ENCODE results near the gene SLC16A5.
"Not testable (repeated sequence)": the region's sequence is repeated elsewhere in the genome, so short reads cannot be mapped to it uniquely, and the experiment has no call there.

SLC16A5 gene

DNA sequence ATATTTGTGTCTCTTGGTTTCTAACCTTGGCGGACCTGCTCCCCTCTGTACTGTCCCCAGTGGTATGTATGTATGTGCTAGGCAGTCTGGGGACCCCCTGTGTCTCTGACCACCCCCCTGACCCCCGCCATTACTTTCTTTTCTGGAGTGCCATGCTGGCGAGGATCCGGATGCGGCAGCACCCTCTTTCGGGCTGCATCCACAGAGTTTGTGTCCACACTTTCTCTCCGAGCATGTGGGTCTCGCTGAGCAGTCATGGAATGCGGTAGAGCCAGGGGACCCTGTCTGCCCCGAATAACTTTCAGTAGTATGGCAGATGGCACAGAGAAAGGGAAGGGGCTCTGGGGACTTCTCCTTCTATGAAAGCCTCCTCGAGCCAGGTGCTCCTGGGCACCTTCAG, 23.7 kb upstream of the SLC16A5 start:
- DNase-seq (ENCODE audit: low read depth in 2 of 2): no peak

DNA sequence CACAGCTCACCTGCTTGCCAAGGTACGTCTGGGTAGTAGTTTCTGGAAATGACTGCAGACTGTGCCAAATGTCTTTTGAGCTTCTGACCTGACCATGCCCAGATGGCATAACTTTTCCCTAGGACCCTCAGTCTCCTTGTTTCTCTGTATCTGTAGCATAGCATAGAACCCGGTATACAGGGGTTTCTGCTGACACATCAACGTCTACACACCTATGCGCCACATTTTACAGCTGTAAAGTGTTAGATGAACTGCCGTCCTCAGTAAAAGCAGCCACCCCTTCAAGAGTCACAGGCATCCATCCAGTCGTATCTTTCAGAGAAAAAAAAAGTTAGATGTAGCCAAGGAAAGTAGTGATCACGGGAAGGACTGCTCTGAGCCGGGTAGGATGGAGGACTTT, 23.3 kb upstream of the SLC16A5 start:
- no peak for DNase-seq (ENCODE audit: low read depth in 2 of 2)

DNA sequence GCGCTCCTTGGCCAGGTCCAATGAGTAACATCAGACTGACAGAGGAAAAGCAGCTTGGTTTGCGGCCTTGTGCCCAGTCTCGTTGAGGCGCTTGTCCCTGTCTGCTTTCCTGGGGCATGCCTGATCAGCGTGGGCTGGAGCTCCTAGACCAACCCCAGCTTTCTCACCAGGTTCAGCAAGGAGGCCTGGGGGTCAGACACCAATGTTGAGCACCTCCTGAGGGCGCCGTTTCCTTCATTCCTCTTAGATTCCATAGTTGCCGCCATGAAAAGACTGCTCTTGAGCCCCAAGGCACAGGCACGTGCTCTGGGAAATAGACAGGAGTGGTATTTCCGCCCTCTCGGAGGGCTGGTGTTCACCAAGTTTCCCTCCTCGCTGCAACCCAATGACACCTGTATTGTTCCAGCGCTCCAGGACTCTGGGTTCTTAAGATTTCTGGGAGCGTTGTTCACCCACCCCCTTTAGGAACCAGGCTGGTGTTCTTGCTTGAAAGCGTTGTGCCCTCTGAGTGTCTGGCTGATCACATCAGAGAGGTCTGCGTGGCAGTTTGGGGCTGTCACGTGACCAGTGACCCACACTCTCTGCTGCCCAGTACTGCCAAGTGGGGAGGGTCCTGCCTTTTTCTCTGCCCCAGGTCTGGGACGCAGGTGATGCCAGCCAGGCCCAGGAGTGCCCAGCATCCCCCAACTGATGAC, 22.7 kb upstream of the SLC16A5 start:
- DNase-seq (ENCODE audit: low read depth in 2 of 2): no peak

DNA sequence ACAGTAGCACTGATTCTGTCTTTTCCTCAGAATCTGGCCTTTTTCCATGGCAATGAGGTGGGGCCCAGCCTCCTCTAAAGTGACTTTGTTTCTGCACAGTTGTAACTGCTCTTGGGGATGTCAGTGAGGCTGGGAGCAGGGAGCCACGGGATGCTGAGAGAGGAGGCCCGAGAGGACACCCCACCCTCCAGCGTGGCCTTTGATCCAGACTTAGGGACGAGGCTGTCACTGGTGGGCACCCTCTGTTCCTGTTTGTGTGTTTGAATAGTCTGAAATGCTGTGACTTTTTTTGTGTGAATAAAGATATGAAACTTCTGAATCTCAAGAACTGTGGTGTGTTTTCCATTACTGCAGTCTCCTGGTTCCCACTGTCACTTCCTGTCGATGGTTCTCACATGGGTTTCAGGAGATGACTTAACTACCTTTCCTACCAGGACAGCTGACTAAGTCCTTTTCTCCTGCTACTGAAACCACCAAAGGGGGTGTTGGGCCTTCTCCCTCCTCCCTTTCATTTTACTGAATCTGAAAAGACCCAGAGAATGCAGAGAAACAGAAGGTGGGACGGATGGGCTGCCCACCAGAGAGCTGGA, 22.1 kb upstream of the SLC16A5 start:
- DNase-seq (ENCODE audit: low read depth in 2 of 2): no peak

DNA sequence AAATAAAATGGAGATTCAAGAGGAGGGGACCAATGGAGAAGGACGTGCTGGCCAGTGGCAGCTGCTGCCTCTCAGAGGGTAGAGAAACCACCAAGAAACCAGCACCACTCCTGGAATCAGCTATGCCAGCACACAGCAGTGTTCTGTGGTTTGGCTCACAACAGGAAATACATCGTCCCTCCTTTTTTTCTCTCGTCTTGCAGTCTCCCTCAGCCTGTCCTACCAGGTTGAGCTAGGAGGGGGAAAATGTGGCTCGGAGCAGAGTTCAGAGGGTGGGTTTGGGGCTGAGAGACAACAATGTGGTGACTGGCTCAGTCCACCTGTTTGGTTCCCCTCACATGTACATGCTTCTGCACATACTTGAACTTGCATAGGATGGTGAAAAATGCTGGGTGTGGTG, 19.9 kb upstream of the SLC16A5 start:
- DNase-seq (ENCODE audit: low read depth in 2 of 2): no peak

DNA sequence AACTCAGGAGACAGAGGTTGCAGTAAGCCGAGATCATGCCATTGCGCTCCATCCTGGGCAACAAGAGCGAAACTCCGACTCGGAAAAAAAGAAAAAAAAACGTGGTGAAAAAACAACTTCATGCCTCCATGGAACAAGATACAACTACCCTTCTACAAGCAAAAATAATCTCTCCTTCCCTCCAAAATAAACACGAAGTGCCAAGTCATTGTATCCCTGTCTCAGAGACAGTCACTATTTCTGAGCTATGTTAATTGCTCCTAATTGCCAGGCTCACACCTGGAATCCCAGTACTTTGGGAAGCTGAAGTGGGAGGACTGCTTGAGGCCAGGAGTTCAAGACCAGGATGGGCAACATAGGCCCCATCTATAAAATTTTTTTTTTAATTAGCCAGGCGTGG, 19.0 kb upstream of the SLC16A5 start:
- no peak for DNase-seq (ENCODE audit: low read depth in 2 of 2)

DNA sequence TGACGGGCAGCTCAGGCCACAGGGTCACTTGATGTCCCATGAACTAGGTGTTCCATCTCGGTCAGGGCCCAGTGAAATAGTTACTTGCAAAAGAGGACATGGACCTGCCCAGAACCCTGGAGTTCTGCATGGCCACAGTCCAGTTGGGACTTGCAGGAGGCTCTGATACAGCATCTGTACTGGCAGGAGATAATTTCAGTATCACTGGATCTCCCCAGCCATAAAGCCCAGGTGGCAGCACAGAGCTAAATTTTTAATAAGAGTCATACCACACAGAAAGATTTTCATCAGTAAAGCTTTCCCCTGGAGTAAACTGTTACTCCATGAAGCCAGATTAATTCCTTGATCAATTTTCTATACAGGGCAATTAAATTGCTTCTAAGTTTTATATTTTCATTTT, 18.0 kb upstream of the SLC16A5 start:
- no peak for DNase-seq (ENCODE audit: low read depth in 2 of 2)

DNA sequence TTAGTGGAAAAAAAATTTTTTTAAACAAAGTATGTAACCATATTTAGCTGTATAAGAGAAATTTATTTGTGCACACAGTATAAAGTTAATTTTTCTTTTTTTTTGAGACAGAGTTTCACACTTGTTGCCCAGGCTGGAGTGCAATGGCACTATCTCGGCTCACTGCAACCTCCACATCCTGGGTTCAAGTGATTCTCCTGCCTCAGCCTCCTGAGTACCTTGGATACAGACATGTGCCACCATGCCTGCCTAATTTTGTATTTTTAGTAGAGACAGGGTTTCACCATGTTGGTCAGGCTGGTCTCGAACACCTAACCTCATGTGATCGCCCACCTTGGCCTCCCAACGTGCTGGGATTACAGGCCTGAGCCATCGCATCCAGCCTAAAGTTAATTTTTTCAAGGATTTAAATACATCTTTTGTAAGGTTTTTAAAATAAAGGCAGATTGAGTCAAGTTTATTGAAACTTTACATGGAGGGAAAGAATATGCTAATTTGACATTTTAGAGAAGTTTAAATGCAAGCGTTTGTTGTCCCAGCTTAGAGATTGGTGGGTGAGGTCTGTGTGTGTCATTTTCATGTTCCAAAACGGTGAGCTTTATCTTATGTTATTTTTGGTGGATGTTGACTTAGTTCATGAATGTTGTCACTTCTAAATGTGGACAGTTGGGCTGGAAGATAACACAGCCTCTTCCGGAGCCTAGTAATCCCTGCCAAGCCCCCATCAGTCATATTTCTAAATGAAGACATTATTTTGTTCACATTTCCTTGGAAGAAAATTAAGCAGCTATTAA, 16.1 kb upstream of the SLC16A5 start:
- not testable (repeated sequence) for DNase-seq (ENCODE audit: low read depth in 2 of 2)

DNA sequence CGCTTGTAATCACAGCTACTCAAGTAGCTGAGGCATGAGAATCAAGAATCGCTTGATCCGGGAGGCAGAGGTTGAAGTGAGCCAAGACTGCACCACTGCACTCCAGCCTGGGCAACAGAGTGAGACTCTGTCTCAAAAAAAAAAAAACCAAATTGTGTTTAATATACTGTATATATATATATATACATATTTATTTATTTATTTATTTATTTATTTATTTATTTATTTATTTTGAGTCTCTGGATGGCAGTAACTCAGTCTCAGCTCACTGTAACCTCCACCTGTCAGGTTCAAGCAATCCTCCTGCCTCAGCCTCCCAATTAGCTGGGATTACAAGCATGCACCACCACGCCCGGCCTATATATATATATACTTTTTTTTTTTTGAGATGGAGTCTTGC, 14.8 kb upstream of the SLC16A5 start:
- not testable (repeated sequence) for DNase-seq (ENCODE audit: low read depth in 2 of 2)

DNA sequence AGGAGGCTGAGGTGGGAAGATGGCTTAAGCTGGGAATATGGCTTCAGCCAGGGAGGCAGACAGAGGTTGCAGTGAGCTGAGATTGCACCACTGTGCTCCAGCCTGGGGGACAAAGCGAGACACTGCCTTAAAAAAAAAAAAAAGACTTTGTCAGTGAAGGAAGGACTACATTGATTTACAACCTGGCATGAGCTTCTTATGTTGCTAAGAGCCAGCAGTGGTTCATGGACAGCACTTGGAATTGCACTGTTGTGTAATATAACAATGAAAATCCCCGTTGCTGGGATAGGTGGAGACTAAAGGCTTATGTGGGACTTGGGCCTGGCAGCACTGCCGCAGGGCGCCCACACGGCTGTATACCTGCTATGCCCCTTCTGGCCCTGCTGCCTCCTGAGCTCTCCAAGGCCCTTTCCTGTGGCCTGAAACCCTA, 14.1 kb upstream of the SLC16A5 start:
- DNase-seq (ENCODE audit: low read depth in 2 of 2): no peak

DNA sequence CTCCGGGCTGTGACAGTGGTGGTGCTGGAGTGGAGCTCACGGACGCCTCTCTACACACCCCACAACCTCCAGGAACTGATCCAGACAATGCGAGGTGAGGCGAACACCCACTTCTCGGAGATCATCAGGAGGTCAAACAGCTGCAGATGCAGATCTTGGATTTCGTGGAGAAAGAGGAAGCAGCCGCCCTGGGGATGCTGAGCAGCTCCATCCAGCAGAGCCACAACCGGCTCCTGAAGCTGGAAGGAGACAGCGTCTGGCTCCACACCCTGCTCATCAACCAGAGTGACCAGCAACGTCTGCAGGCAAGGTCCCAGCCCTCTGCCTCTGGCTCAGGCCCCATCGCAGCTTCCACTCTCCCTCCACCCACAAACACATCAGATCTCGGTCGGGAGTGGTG, 13.2 kb upstream of the SLC16A5 start:
- no peak for DNase-seq (ENCODE audit: low read depth in 2 of 2)

DNA sequence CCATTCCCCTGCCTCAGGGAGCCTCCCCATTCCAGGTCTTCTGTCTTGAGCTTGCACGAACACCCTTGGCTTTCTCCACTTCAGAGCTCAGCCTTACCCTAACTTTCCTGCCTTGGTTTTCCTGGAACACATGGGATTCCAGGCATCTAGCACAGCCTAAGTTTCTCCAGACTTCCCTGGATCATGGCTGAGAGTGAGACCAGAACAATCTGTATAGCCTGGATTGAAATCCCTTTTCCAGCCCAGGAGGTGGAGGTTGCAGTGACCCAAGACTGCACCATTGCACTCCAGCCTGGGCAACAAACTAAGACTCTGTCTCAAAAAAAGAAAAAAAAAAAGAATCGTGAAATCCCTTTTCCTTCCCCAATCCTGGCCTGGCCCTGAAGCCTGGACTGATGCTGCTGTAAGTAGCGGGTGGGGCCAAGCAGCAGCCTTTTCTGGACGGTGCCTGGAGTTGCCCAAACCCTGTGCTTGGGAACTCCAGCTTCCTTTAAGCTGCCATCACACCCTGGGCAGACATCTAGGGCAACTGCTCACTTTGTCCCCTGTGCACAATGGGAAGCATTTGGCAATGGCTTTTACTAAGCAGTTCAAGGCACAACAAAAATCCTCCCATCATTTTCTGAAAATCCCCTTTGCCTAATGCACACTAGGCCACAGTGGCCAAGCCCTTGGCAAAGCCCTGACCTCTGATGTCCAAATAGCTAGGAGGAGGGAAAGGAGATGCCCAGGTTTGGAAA, 12.0 kb upstream of the SLC16A5 start:
- no peak for DNase-seq (ENCODE audit: low read depth in 2 of 2)

DNA sequence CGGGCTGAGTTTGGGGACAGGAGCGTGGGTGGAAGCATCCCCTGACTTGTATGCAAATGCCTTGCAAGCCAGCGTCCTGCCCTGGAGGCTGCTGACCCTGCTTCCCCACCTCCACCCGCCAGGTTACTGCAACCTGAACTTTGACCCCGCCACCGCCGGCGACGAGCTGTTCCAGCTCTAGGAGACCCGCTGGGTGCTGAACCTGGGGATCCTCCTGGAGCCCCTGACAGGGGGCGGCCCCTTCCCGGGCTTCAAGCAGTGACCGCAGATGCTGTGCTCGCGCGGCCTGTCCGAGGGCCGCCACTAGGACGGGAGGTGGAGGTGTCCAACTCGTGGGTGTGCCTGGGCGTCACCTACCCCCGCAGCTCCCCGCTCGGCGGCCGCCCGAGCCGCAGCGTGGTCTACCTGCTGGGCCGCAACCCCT, 10.7 kb upstream of the SLC16A5 start:
- DNase-seq (ENCODE audit: low read depth in 2 of 2): no peak

DNA sequence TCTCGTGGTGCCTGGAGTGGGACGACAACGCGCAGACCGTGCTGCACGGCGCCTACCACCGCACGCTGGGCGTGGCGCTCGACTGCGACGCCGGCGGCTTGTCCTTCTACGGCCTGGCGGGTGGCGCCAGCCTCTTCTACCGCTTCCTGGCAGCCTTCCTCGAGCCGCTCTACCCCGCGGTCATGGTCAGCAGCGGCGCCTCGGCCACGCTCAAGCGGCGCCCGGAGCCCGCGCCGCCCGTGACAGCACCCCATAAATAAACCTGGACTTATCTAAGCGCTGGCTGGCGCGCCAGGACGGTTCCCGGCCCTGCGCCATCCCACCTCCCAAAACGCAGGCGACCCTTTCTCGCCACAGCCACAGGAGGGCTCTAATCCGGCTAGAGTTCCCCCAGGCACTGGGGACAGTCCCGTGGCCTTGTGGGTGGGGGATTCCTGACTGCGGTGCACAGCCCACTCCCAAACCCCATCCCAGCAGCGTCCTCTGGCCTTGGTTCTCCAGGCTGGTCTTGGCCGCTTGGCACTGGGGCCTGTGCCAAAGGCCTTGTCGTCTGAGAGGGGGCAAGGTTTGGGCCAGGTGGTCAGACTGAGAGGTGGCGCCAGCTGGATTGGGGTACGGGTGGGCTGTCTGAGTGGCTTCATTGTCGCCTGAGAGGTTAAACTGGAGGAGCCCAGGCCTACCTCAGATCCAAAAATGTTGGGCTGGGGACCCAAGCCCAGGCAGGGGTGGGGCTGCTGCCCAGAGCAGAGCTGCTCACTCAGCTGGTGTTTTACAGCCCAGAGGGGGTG, 10.1 kb upstream of the SLC16A5 start:
- peak in 1 of 2 donors; percentile 47 for DNase-seq (ENCODE audit: low read depth in 2 of 2)

DNA sequence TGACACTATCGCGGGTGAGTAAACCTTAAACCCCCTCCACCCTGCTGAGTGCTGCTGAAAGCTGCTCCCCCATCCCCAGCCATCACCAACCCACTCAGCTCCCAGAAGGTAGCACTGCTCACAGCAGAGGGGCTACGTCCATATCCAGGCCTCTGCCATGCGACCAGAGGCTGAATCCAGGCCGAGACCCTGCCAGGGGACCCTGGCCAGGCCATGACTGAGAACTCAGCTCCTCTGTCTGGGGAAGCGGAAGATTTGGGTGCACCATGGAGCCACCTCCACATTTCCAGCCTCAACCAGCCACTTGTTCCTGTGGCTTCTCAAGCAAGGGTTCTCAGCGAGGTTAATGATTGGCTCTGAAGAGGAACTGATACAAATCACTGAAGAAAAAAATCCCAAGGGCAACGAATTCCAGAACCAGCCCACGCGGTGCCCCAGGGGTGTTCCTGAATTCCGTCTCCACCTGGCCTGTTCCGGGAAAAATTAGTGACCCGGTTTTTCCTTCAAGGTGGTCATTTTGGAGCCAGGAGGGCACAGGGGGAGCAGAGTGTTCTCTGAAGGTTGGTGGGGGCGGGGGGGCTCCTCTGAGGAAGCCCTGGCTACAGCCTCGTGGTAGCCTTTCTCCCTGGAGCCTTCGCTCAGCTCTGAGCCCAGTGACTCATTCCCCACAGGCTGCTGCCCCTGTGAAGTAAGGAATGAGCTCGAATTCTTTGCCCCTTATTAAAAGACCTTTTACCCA, 9.3 kb upstream of the SLC16A5 start:
- no peak for DNase-seq (ENCODE audit: low read depth in 2 of 2)

DNA sequence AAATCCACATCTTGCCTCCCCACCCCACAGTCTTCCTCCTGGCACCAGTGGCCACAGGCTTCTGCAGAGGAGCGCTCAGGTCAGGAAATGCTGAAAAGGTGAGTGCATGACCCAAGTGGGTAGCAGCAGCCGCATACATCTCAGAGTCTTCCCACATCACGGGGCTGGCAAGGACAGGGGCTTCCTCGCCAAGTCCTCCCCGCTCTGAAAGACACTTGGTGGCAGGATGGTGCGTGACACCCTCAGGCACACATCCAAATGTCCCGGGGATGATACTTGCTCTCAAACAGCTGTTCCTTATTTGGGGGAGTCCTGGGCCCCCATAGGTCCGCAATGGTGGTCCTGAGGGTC, 8.8 kb upstream of the SLC16A5 start:
- no peak for DNase-seq (ENCODE audit: low read depth in 2 of 2)

DNA sequence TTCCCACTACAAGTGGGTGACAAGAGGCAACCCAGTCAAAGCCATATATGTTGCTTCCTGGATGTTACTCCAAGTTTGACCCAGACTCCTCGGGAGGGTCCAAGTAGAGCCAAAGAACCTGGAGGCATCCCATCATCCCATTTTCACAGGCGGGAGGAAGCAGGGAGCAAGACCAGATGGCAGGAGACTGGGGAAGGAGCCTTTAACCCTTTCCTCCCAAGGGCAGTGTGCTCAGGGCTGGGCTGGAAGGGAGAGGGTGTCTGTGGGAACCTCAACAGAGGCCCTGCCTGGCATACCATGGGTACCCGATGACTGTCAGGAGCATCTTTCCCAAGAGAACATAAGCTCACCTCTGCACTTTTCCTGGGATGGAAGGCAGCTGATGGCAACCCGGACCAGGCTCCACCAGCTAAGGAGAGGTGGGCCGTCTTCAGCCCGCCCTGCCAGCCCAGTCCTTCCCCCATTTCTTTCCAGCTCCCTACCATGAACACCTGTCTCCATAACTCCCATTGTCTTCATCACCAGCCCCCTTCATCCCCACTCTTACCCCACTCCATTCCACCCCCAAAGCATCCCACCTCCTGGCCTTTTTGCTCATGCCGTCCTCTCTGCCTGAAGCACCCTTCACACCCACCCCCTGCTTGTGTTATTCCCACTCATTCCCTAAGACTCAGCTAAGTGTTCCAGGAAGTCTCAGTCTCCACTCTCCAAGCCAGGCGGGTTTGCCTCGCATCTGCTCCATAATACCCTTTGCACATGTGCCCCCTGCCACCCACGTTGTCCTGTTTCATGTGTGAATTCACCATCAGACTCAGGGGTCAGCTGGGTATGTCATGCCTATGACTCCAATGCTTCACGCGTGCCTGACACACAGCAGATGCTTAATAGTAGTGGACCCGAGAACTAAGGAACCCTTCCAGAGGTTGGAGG, 5.9 kb upstream of the SLC16A5 start:
- DNase-seq (ENCODE audit: low read depth in 2 of 2): no peak

DNA sequence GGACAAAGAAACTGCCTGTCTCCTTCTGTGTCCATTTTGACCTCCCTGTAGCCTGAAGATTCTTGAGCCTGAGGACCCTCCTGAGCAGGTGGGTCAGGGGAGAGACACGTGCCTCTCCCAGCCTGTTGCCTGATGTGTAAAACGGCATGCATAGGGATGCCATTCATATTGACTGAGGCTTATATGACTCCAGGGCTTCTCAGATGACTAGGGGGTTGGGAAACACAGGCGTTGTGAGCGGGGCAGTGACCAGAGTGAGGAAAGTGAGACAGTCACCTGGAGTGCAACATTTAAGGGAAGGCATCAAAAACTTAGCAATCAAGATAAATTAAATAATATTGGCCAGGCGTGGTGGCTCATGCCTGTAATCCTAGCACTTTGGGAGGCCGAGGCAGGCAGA, 5.1 kb upstream of the SLC16A5 start:
- no peak for DNase-seq (ENCODE audit: low read depth in 2 of 2)

DNA sequence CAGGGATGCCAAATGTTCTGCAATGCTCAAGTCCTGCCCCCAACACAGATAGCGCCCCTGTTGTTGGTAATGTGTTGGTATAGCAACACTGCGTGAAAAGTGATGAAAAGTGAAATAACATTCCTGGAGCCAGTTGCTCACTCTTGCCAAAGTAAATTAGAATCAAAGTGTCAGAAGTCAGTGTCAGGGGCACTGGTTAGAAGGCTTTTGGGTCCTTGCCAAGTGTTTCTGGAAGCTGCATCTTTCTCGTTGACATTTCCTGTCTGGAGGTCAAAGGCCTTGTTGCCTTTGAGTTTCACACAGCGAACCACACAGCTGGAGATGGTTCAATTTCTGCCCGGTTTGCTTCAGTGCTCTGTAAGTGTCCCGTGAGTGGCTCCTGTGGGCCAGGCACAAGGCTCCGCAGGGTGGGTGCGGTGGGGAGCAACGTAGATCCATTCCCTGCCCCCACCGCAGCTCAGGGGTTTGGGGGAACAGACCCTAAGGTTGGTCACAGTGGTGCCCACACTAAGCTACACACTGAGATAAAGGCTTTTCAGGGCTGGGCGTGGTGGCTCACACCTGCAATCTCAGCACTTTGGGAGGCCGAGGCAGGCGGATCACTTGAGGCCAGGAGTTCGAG, 3.6 kb upstream of the SLC16A5 start:
- DNase-seq (ENCODE audit: low read depth in 2 of 2): no peak
